HepG2 (cell line): ENCODE data around the gene SYNGR4. TPM values are rescaled to one million over a fixed set of nuclear protein-coding genes. Genes with fewer than 3 reads are reported as not detected.

Source experiments
- BCLAF1 ChIP-seq: fragments of 450-650 bp; IDR thresholded peaks from 2 replicates; pipeline ENCODE4 v1.6.1; 2017; ENCODE audit warnings: mild to moderate bottlenecking
- IKZF1 ChIP-seq: fragments of 450-650 bp; IDR thresholded peaks from 2 replicates; pipeline ENCODE4 v1.7.1; 2016
- ISL2 ChIP-seq: sonication (generic); formaldehyde crosslinking; IDR thresholded peaks from 2 replicates; pipeline ENCODE4 v1.5.0; 2020; ENCODE audit warnings: missing genetic modification reagents
- RXRA ChIP-seq: sonication (generic); formaldehyde crosslinking; IDR thresholded peaks from 2 replicates; pipeline ENCODE4 v1.5.1; 2020; ENCODE audit warnings: missing genetic modification reagents
- SP1 ChIP-seq, 2 experiments: fragments of 450-650 bp in 1 of 2; sonication (generic) in 1 of 2; formaldehyde crosslinking in 1 of 2; IDR thresholded peaks; 2 replicates each; pipeline versions ENCODE4 v1.4.0 to v1.6.1; 2016 to 2020; ENCODE audit warnings: missing genetic modification reagents in 1 of 2
- STAT5B ChIP-seq: sonication (generic); formaldehyde crosslinking; IDR thresholded peaks from 2 replicates; pipeline ENCODE4 v1.4.0; 2020; ENCODE audit warnings: missing genetic modification reagents
- TOE1 ChIP-seq: sonication (generic); formaldehyde crosslinking; IDR thresholded peaks from 2 replicates; pipeline ENCODE4 v1.4.0; 2020; ENCODE audit warnings: mild to moderate bottlenecking, missing genetic modification reagents
- ZNF10 ChIP-seq: sonication (generic); formaldehyde crosslinking; IDR thresholded peaks from 2 replicates; pipeline ENCODE4 v1.4.0; 2020; ENCODE audit warnings: mild to moderate bottlenecking, low read depth, missing genetic modification reagents, borderline replicate concordance
- ZNF776 ChIP-seq: sonication (generic); formaldehyde crosslinking; IDR thresholded peaks from 2 replicates; pipeline ENCODE4 v1.4.0; 2020; ENCODE audit warnings: mild to moderate bottlenecking, missing genetic modification reagents
- polyA plus RNA-seq, 8 experiments: library from polyadenylated mRNA; depleted of rRNA in 3 of 8; stranded (reverse) in 7 of 8; unstranded in 1 of 8; fragments of >200 nt; fragmentation: Illumina TruSeq in 4 of 8; extraction: Trizol in 4 of 8; gene quantifications; 2 replicates each; pipeline versions ENCODE4 v1.2.1 to v1.2.3, GENCODE V29; 2011 to 2016; ENCODE audit warnings: low read depth in 4 of 8, missing spikeins in 1 of 8, mixed read lengths in 1 of 8; ENCODE audit not compliant: insufficient read depth in 1 of 8
- total RNA-seq, 5 experiments: library from RNA; depleted of rRNA; stranded (reverse); fragments of >200 nt; fragmentation: Illumina TruSeq; extraction: Trizol; gene quantifications; 2 replicates each; pipeline ENCODE4 v1.2.3, GENCODE V29; 2016; ENCODE audit warnings: low read depth in 1 of 5
- TF ChIP-seq, protein P1 (sequence below): sonication (generic); formaldehyde crosslinking; conservative IDR thresholded peaks from 2 replicates; pipeline ENCODE4 v1.8.1; 2023; ENCODE audit warnings: missing genetic modification reagents
- TF ChIP-seq, protein P2 (sequence below): sonication (generic); formaldehyde crosslinking; IDR thresholded peaks from 2 replicates; pipeline ENCODE4 v1.8.0; 2022; ENCODE audit warnings: mild to moderate bottlenecking, missing genetic modification reagents, borderline replicate concordance
- TF ChIP-seq, protein P3 (sequence below): IDR thresholded peaks from 2 replicates; pipeline ENCODE4 v1.6.1; 2016; ENCODE audit warnings: missing biosample characterization, missing genetic modification reagents, low read depth
- TF ChIP-seq, protein P4 (sequence below): sonication (generic); formaldehyde crosslinking; IDR thresholded peaks from 2 replicates; pipeline ENCODE4 v1.9.0; 2021; ENCODE audit warnings: mild to moderate bottlenecking, missing genetic modification reagents

Gene SYNGR4
- total and polyA plus RNA-seq, 2 of the 13 experiments (the other 11 are each of a cell fraction or from before 2014, with no cell fraction given): not detected

DNA sequence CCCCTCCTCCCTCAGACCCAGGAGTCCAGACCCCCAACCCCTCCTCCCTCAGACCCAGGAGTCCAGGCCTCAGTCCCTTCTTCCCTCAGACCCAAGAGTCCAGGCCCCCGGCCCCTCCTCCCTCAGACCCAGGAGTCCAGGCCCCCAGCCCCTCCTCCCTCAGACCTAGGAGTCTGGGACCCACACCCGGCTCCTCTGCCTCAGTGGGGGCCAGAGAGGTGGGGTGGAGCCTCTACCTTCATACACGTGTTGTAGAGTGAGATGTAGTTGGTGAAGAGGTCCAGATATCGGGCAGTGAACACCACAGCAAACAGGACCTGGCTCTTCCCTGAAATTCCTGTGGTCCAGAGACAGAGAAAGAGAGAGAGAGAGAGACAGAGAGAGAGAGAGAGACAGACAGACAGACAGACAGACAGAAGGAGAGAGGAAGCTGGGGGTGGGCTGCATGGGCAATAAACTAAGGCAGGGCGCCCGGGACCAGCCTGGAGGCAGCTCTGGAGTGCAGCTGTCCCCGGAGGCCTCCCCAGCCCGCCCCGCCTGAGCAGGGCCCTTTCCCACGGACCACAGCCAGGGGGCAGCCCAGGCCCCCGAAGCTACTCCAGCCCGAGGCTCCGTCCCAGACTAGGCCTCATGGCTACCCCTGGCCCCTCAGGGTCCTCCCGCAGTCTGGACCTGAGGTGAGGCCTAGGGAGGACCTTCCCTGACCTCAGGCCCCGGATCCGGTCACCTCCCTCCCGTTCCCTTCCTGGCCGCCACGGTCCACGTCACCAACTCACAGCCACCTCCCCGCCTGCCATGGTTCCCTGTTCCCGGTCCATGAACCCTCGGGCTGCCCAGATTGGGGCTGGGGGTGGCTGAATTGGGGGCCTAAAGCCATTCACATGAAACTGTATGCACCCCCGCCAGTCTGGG, 26.3 kb downstream of the SYNGR4 start (continued):
- peak; percentile 77; the same call in 1 of the 2 replicates for TF ChIP-seq RXRA (CRISPR knock-in tag)
- no peak for TF ChIP-seq BCLAF1
- no peak for TF ChIP-seq TOE1 (CRISPR knock-in tag)
- TF ChIP-seq, protein P1, sequence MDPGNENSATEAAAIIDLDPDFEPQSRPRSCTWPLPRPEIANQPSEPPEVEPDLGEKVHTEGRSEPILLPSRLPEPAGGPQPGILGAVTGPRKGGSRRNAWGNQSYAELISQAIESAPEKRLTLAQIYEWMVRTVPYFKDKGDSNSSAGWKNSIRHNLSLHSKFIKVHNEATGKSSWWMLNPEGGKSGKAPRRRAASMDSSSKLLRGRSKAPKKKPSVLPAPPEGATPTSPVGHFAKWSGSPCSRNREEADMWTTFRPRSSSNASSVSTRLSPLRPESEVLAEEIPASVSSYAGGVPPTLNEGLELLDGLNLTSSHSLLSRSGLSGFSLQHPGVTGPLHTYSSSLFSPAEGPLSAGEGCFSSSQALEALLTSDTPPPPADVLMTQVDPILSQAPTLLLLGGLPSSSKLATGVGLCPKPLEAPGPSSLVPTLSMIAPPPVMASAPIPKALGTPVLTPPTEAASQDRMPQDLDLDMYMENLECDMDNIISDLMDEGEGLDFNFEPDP (CRISPR knock-in tag): peak; percentile 90
- TF ChIP-seq ZNF776 (CRISPR knock-in tag): 0 out of 2 replicates have a peak, but pooled peaks have one; percentile 18
- TF ChIP-seq, protein P2, sequence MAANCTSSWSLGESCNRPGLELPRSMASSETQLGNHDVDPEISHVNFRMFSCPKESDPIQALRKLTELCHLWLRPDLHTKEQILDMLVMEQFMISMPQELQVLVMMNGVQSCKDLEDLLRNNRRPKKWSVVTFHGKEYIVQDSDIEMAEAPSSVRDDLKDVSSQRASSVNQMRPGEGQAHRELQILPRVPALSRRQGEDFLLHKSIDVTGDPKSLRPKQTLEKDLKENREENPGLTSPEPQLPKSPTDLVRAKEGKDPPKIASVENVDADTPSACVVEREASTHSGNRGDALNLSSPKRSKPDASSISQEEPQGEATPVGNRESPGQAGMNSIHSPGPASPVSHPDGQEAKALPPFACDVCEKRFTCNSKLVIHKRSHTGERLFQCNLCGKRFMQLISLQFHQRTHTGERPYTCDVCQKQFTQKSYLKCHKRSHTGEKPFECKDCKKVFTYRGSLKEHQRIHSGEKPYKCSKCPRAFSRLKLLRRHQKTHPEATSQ (CRISPR knock-in tag): no peak
- TF ChIP-seq STAT5B: no peak
- no peak for TF ChIP-seq SP1 (IDR thresholded peaks at IDR 0.05)
- TF ChIP-seq SP1 (CRISPR knock-in tag; IDR thresholded peaks at IDR 0.05): peak; percentile 38; the same call in 1 of the 2 replicates
- no peak for TF ChIP-seq IKZF1
- TF ChIP-seq ISL2 (CRISPR knock-in tag): peak; percentile 38; the same call in 1 of the 2 replicates
- TF ChIP-seq, protein P3, sequence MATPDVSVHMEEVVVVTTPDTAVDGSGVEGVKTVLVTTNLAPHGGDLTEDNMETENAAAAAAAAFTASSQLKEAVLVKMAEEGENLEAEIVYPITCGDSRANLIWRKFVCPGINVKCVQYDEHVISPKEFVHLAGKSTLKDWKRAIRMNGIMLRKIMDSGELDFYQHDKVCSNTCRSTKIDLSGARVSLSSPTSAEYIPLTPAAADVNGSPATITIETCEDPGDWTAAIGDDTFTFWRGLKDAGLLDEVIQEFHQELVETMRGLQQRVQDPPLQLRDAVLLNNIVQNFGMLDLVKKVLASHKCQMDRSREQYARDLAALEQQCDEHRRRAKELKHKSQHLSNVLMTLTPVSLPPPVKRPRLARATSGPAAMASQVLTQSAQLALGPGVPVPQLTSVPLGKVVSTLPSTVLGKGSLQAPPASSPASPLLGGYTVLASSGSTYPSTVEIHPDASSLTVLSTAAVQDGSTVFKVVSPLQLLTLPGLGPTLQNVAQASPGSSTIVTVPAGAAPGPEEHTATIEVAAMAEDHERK: no peak
- TF ChIP-seq, protein P4, sequence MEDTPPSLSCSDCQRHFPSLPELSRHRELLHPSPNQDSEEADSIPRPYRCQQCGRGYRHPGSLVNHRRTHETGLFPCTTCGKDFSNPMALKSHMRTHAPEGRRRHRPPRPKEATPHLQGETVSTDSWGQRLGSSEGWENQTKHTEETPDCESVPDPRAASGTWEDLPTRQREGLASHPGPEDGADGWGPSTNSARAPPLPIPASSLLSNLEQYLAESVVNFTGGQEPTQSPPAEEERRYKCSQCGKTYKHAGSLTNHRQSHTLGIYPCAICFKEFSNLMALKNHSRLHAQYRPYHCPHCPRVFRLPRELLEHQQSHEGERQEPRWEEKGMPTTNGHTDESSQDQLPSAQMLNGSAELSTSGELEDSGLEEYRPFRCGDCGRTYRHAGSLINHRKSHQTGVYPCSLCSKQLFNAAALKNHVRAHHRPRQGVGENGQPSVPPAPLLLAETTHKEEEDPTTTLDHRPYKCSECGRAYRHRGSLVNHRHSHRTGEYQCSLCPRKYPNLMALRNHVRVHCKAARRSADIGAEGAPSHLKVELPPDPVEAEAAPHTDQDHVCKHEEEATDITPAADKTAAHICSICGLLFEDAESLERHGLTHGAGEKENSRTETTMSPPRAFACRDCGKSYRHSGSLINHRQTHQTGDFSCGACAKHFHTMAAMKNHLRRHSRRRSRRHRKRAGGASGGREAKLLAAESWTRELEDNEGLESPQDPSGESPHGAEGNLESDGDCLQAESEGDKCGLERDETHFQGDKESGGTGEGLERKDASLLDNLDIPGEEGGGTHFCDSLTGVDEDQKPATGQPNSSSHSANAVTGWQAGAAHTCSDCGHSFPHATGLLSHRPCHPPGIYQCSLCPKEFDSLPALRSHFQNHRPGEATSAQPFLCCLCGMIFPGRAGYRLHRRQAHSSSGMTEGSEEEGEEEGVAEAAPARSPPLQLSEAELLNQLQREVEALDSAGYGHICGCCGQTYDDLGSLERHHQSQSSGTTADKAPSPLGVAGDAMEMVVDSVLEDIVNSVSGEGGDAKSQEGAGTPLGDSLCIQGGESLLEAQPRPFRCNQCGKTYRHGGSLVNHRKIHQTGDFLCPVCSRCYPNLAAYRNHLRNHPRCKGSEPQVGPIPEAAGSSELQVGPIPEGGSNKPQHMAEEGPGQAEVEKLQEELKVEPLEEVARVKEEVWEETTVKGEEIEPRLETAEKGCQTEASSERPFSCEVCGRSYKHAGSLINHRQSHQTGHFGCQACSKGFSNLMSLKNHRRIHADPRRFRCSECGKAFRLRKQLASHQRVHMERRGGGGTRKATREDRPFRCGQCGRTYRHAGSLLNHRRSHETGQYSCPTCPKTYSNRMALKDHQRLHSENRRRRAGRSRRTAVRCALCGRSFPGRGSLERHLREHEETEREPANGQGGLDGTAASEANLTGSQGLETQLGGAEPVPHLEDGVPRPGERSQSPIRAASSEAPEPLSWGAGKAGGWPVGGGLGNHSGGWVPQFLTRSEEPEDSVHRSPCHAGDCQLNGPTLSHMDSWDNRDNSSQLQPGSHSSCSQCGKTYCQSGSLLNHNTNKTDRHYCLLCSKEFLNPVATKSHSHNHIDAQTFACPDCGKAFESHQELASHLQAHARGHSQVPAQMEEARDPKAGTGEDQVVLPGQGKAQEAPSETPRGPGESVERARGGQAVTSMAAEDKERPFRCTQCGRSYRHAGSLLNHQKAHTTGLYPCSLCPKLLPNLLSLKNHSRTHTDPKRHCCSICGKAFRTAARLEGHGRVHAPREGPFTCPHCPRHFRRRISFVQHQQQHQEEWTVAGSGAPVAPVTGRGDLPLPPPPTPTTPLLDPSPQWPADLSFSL: no peak
- TF ChIP-seq ZNF10: no peak
